DND-41 (cell line): ENCODE measurements around the gene TNIK.

ENCODE experiments used
- ATAC-seq: fragments of 200-7000 bp; cut with Tn5 transposase; 3 replicates; pipeline ENCODE4 v1.9.1; 2021; ENCODE audit warnings: low read depth; ENCODE audit not compliant: insufficient read depth
- DNase-seq: peaks from one replicate; pipeline ENCODE4 v3.0.0-alpha.2; 2020
- H2AFZ ChIP-seq: 2 replicates; pipeline ENCODE4 v1.6.0; 2012; ENCODE audit warnings: low read depth, low read length
- H3K27ac ChIP-seq: 2 replicates; pipeline ENCODE4 v1.5.1; 2012; ENCODE audit warnings: low read length, inconsistent platforms
- H3K27me3 ChIP-seq: fragments of 200-600 bp; sonication (generic); 2 replicates; pipeline ENCODE4 v1.6.0; 2012; ENCODE audit warnings: low read length, mild to moderate bottlenecking, inconsistent platforms; ENCODE audit not compliant: insufficient read depth, poor library complexity
- H3K36me3 ChIP-seq: 2 replicates; pipeline ENCODE4 v1.5.1; 2012; ENCODE audit warnings: low read length, inconsistent platforms; ENCODE audit not compliant: insufficient read depth
- H3K4me1 ChIP-seq: 2 replicates; pipeline ENCODE4 v1.5.1; 2012; ENCODE audit warnings: mild to moderate bottlenecking, low read length; ENCODE audit not compliant: insufficient read depth
- H3K4me2 ChIP-seq: 2 replicates; pipeline ENCODE4 v1.6.0; 2012; ENCODE audit warnings: mild to moderate bottlenecking, moderate library complexity, low read length, inconsistent platforms; ENCODE audit not compliant: insufficient read depth
- H3K4me3 ChIP-seq, 2 experiments: fragments of 200-600 bp in 1 of 2; shearing (Covaris generic) in 1 of 2; 2 replicates each; pipeline ENCODE4 v1.5.1; 2012 to 2016; ENCODE audit warnings: inconsistent platforms in 2 of 2, low read length in 2 of 2, mild to moderate bottlenecking in 2 of 2, low read depth in 1 of 2, moderate library complexity in 1 of 2
- H3K79me2 ChIP-seq: 2 replicates; pipeline ENCODE4 v1.6.0; 2012; ENCODE audit warnings: low read length, inconsistent platforms; ENCODE audit not compliant: insufficient read depth
- H3K9ac ChIP-seq: 2 replicates; pipeline ENCODE4 v1.6.0; 2012; ENCODE audit warnings: low read depth, mild to moderate bottlenecking, inconsistent platforms, low read length, moderate library complexity
- H3K9me3 ChIP-seq: 2 replicates; pipeline ENCODE4 v1.5.1; 2012; ENCODE audit warnings: low read length, moderate library complexity, mild to moderate bottlenecking, inconsistent platforms; ENCODE audit not compliant: insufficient read depth, severe bottlenecking
- H4K20me1 ChIP-seq: 2 replicates; pipeline ENCODE4 v1.6.0; 2012; ENCODE audit warnings: low read length; ENCODE audit not compliant: insufficient read depth
- CTCF ChIP-seq: IDR thresholded peaks from 2 replicates; pipeline ENCODE4 v1.5.1; 2012; ENCODE audit warnings: borderline replicate concordance, low read length, moderate library complexity, mild to moderate bottlenecking; ENCODE audit not compliant: poor library complexity, severe bottlenecking; ENCODE audit errors: extremely low read depth
- EZH2 ChIP-seq: IDR thresholded peaks from 3 replicates; pipeline ENCODE4 v1.6.1; 2012; ENCODE audit warnings: borderline replicate concordance, low read depth, mild to moderate bottlenecking, moderate library complexity, low read length, inconsistent platforms; ENCODE audit not compliant: severe bottlenecking

Gene TNIK

DNA sequence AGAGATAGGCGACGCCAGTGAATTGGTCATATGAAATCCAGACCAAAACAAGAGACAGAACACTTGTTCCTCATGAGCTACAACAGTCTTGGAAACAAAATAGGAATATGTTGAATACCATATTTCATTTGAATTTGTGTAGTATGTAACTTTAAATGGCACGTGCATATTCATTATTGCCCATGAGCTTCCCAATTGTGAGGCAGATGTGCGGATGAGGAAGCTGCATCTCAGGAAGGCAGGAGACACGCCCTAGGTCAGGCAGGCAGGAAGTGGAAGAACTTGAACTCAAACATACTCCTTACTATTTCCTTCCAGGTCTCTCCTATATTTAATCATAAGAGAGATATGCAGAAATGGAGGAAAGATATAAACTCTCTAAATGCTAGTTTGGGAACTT lies 326.9 kb downstream of the TNIK start:
- Histone ChIP-seq H3K4me1 (no peaks in the 10 kb centered on the region), H3K9ac (no peak overlapping the region), H3K36me3 (no peaks in the 10 kb centered on the region), H2AFZ (no peak overlapping the region), H3K79me2 (no peaks in the 10 kb centered on the region), H4K20me1 (no peaks in the 10 kb centered on the region), H3K4me2 (no peak overlapping the region), H3K9me3 (no peaks in the 10 kb centered on the region), H3K27me3 (peaks cover 6% of the 10 kb centered on the region), H3K4me3 (no peak overlapping the region), H3K27ac (no peak overlapping the region)
- TF ChIP-seq CTCF (no peak), EZH2 (no peak)
- DNase-seq (no peak), ATAC-seq (no peak)

DNA sequence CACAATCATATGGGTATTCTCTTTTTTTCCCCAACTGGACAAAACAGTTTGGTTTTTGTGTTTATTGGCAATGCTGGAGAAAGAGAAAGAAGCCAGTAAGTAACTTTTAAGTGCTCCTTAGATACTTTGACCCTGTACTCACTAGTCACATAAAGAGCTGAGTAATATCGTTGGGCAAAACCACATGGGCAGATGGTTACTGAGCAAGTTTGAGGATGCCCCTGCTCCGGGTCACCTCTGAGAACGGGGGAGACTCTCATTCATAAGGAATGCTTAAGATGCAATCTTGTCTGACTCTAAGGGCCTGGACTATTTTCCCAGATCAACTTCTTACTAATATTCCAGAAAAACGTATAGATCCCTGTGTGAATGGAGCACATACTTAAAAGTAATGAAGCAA lies 327.3 kb downstream of the TNIK start:
- H3K4me3 ChIP-seq, result no peak overlapping the region
- no peak for TF ChIP-seq EZH2
- TF ChIP-seq CTCF, result no peak
- no peaks in the 10 kb centered on the region for H3K9me3 ChIP-seq
- no peak overlapping the region for H3K9ac ChIP-seq
- peaks cover 6% of the 10 kb centered on the region for H3K27me3 ChIP-seq
- ATAC-seq (no peak), DNase-seq (no peak)
- no peaks in the 10 kb centered on the region for H3K36me3 ChIP-seq
- H3K79me2 ChIP-seq, result no peaks in the 10 kb centered on the region
- H4K20me1 ChIP-seq, result no peaks in the 10 kb centered on the region
- H2AFZ ChIP-seq, result no peak overlapping the region
- H3K4me2 ChIP-seq, result no peak overlapping the region
- no peak overlapping the region for H3K27ac ChIP-seq
- H3K4me1 ChIP-seq, result no peaks in the 10 kb centered on the region

GRCh38 chr3:171129827-171130226 lies 330.4 kb downstream of the TNIK start:
- H3K9me3 ChIP-seq, result no peaks in the 10 kb centered on the region
- no peak for TF ChIP-seq CTCF
- TF ChIP-seq EZH2, result no peak
- no peaks in the 10 kb centered on the region for H4K20me1 ChIP-seq
- H2AFZ ChIP-seq, result no peak overlapping the region
- no peaks in the 10 kb centered on the region for H3K27me3 ChIP-seq
- H3K9ac ChIP-seq, result no peak overlapping the region
- H3K4me3 ChIP-seq, result no peak overlapping the region
- H3K79me2 ChIP-seq, result no peaks in the 10 kb centered on the region
- H3K4me2 ChIP-seq, result no peak overlapping the region
- no peak for DNase-seq
- H3K4me1 ChIP-seq, result no peaks in the 10 kb centered on the region
- no peak overlapping the region for H3K27ac ChIP-seq
- H3K36me3 ChIP-seq, result no peaks in the 10 kb centered on the region
- no peak for ATAC-seq

DNA sequence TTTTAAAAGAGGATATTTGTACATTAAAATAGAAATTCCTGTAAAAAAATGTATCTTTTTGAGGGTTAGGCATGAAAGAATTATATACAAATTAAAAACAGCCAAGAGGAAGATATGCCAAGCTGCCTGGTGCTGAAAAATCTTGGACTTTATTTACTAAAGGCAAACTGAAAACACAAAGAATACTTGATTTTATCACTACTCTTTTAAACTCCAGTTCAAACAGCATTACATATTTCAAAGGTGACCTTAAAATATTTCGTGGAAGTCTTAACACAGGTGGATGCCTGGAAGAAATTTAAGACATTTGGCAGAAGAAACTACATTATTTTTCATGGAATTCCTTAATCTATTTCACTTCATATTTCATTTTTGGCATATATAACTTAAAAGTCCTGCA lies 332.6 kb downstream of the TNIK start:
- Histone ChIP-seq H3K36me3 (no peaks in the 10 kb centered on the region), H4K20me1 (no peaks in the 10 kb centered on the region), H3K9ac (no peak overlapping the region), H3K79me2 (no peaks in the 10 kb centered on the region), H3K4me1 (no peaks in the 10 kb centered on the region), H2AFZ (no peak overlapping the region), H3K4me2 (no peak overlapping the region), H3K4me3 (no peak overlapping the region), H3K9me3 (no peaks in the 10 kb centered on the region), H3K27ac (no peak overlapping the region), H3K27me3 (no peaks in the 10 kb centered on the region)
- TF ChIP-seq CTCF, result no peak
- TF ChIP-seq EZH2, result no peak
- DNase-seq (no peak), ATAC-seq (no peak)
